Adrenal gland (tissue), 5 donors: ENCODE results near the gene CALN1.

ENCODE experiments used
- CTCF ChIP-seq, 6 experiments: fragments of 450-650 bp in 4 of 6; fragments of 200-600 bp in 2 of 6; sonication (generic) in 1 of 6; IDR thresholded peaks; 1 replicate in 5 of 6; 2 replicates in 1 of 6; pipeline versions ENCODE4 v1.5.1 to v1.8.0; 2016 to 2021; ENCODE audit warnings: antibody characterized with exemption in 6 of 6, mild to moderate bottlenecking in 2 of 6, moderate library complexity in 1 of 6
- POLR2A ChIP-seq, 2 donors: fragments of 450-650 bp; IDR thresholded peaks; one replicate each; pipeline ENCODE4 v1.6.1; 2017; ENCODE audit warnings: antibody characterized with exemption in 2 of 2, mild to moderate bottlenecking in 2 of 2, moderate library complexity in 1 of 2
- donor health status: DM: no; HTN: no; CAD: no.

DNA sequence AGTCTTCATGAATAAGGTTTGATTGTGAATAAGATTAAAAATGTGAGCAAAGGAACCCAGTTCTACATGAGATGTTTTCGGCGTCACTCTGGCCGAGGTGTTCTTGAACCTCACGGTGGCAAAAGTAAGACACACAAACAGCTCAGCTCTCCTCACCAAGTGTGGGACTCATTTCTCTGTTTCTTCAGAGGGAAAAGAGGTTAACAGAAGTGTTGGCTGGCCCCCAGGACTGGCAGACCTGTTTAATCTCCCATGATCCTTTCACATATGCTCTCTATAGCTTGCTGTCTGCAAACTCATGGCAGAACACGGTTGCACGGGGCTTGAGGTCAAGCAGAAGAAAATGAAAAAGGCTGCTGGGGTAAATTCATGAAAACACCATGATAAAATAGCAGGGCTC is 394.4 kb downstream of the CALN1 start:
- TF ChIP-seq CTCF (IDR thresholded peaks at IDR 0.05), result no peak
- TF ChIP-seq POLR2A (IDR thresholded peaks at IDR 0.05), result no peak
